ENCODE results near the gene PUS1. TPM values are rescaled to one million over a fixed set of nuclear protein-coding genes. Genes with fewer than 3 reads are reported as not detected.

The PUS1 gene
- total and polyA plus RNA-seq, 2 of the 8 experiments (the other 6 are each of a cell fraction or from before 2014, with no cell fraction given) = 48.1 to 81.2 TPM

- TF ChIP-seq CHD7 (IDR thresholded peaks at IDR 0.05; ENCODE audit: insufficient replicate concordance, low read length) (no peak), SIN3A (conservative IDR thresholded peaks at IDR 0.05 in 1 of 2, IDR thresholded peaks at IDR 0.05 in 1 of 2; ENCODE audit: low read depth in 1 of 2, low read length in 2 of 2) (peak in 1 of 2 experiments; percentile 10; a peak in 1 of 4 replicates), SP2 (IDR thresholded peaks at IDR 0.05; ENCODE audit: low read length) (no peak), NRF1 (IDR thresholded peaks at IDR 0.05; ENCODE audit: low read depth, low read length) (no peak), YY1 (IDR thresholded peaks at IDR 0.05; ENCODE audit: low read depth, low read length) (no peak), GTF2F1 (IDR thresholded peaks at IDR 0.05; ENCODE audit: borderline replicate concordance, low read depth, low read length) (no peak), EGR1 (IDR thresholded peaks at IDR 0.05; ENCODE audit: borderline replicate concordance, low read depth, low read length) (no peak), NANOG (IDR thresholded peaks at IDR 0.05; ENCODE audit: insufficient read depth, low read depth, low read length, poor library complexity, severe bottlenecking) (no peak)
Measured at GRCh38 chr12:131929581-131930456, 743 bp downstream of the PUS1 start (continued).
